Activated naive CD4-positive, alpha-beta T cell treated with Interleukin-2 at 50 U/mL for 16 hours (primary cell): ENCODE results near the gene TPRN.

ENCODE experiments used
- DNase-seq: peaks from one replicate; pipeline ENCODE4 v3.0.0-alpha.2; 2020

TPRN gene

GRCh38 chr9:137205126-137206069, 4.9 kb upstream of the TPRN start, which contains the start of the genes NDOR1 and TMEM203:
NDOR1 (plus strand) TSS chr9:137205700; CDS start chr9:137205778, 78 bp downstream.
TMEM203 (minus strand) TSS chr9:137205648; CDS start chr9:137205414, 234 bp downstream.
- peak; percentile 95 for DNase-seq

DNA sequence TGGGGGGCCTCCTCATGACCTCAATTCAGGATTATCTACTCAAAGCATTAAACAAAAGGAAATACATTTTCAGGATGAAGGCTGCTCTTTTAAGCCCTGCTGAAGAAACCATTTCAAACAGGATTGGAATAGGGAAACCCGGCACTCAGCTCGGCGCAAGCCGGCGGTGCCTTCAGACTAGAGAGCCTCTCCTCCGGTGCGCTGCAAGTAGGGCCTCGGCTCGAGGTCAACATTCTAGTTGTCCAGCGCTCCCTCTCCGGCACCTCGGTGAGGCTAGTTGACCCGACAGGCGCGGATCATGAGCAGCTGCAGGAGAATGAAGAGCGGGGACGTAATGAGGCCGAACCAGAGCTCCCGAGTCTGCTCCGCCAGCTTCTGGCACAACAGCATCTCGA, 4.2 kb upstream of the TPRN start:
- DNase-seq: no peak

- DNase-seq: no peak
Measured at GRCh38 chr9:137202966-137203365, 2.4 kb upstream of the TPRN start.

DNA sequence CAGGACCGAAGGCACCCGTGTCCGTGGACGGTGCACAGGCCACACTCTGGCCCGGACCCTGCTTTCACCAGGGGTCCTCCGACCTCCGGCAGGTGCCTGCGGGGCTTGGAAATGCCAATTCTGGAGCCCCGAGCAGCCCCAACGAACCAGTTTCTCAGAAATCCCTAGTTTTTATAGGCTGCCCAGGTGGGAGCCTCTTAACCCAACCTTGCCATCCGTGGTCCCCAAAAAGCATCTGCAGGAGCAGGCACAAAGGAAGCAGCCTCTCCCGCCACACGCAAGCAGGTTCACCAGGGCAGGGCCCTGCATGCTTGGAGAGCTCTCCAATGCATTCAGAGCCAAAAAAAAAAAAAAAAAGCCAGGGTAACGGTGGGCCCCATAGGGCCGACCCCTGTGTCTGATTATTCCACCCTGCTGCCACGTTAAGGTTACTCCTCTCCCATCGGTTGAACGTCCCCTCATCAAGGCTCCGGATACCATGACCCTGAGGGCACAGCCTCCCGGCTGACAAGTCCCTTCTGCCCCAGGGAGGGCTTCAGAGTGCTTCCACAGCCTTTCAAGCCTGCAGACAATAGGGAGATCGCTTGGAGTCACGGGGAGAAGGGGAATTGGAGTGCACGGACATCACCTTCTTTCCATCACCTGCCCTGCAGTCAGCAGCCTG, 796 bp upstream of the TPRN start:
- no peak for DNase-seq

DNA sequence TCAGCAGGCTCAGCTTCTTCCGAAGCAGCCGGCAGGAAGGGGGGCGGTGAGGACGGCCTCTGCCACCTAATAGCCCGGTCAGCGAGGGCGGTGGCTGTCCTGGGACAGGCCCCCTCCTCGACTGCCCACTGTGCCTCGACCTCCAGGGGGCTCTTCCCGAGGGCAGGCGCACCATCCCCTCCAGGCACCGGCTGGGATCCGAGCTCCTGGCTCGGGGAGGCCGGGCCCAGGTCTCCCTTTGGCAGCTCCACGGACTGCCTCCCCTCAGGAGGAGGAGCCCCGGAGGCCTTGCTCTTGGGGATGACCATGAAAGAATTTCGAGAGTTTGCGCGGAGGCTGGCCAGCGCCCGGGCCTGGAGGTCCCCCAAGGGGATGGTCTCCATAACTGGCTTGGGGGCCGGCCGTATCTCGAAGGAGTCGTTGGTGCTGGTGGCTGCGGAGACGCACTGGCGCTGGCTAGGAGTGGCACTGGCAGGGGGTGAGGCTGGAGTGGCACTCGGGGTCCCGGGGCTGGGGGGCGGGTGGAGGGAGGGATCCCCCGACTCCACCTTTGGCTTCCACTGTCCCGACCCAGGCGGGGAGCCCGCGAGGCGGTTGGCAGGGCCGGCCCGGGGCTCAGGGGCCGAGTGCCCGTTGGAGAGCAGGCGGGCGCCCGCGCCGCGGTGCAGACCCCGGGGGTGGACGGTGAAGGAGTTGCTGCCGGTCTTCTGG, 975 bp downstream of the TPRN start:
- DNase-seq: no peak

- DNase-seq: no peak
Measured at GRCh38 chr9:137198902-137199283, 1.6 kb downstream of the TPRN start.

DNA sequence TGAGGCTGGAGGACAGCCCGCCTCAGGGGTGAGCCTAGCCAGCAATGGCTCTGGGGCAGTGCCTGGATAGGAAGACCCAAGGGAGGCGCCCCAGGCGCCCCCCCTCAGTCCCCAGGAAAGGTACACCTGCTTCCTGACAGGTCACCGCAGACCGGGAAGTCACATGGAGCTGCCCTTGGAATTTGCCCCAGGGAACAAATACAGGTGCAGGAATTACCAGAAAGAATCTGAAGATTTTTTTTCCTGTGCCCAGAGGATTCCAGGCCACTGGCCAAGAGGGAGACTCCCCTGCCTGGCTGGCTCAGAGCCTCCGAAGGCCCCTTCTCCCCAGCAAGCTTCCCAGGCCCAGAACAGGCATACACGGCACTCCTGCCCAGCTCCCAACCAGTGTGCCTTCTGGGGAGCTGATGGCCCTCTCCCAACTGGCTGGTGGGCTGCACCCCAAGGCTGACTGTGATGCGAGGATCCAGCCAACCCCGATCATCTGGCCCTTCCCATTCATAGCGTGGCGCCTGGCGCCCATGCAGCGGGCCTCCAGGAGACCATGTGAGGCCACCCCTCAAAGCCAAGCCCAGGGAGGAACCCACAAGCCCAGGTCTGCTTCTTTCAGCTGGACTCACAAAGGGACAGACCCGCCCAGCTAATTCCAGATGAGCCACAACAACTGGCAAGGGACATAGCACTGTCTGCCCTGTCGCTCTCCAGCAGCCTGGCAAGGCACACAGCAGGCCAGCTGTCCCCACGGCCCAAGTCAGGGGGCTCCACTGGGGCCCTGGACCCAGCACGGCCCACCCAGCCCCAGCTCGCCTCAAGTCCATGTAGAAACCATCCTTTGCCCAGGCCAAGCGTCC, 2.3 kb downstream of the TPRN start:
- no peak for DNase-seq

DNA sequence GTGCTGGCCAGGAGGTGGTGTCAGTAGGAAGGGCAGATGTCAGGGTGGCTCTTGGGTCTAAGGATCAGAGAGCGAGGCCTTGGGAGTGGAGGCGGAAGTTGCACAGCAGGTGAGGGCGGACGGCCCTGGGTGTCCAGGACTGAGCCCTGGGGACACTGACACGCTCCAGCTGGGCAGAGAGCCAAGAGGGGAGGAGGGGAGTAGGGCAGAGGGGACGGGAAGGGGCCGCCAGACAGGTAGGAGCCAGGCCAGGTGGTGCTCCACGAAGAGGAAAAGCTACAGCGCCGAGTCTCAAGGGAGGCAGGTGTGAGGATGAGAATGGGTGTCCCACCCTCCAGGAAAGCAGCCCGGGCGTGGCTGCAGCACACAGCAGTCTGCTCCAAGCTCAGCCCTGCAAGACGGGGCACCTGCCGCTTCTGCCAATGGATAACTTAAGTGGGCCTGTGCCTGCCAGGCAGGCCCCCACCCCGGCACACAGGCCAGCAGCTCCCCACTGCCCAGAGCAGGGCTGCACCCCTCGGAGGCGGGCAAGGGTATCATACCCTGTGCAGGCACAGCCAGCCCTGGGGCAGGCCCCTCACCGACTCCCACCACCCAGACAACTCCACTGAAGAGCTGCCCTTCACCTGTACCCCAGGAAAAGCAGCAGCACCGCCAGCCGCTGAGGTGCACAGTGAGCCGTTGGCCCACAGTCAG, 4.9 kb downstream of the TPRN start:
- no peak for DNase-seq

DNA sequence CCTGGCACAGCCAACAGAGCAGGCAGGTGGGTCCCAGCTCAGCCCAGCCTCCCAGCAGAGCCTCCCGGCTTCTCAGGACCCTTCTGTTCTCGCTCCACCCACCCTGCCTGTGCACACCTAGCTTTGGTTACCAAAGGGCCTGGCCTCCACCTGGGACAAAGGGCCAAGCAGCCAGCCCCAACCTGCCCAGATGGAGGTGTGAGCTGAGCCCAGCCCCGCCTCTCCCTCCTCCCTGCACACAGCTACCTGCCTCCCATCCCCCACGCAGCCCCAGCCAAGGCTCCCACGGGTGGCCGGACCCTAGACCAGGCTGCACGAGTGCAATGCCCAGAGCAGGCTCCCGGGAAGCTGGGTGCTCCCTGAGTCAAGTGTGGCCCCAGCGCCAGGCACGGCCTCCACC, 5.6 kb downstream of the TPRN start:
- no peak for DNase-seq

- DNase-seq: no peak
Measured at GRCh38 chr9:137194388-137194787, 6.2 kb downstream of the TPRN start.

- no peak for DNase-seq
Measured at GRCh38 chr9:137193771-137194170, 6.8 kb downstream of the TPRN start.

- no peak for DNase-seq
Measured at GRCh38 chr9:137192859-137193258, 7.7 kb downstream of the TPRN start.

DNA sequence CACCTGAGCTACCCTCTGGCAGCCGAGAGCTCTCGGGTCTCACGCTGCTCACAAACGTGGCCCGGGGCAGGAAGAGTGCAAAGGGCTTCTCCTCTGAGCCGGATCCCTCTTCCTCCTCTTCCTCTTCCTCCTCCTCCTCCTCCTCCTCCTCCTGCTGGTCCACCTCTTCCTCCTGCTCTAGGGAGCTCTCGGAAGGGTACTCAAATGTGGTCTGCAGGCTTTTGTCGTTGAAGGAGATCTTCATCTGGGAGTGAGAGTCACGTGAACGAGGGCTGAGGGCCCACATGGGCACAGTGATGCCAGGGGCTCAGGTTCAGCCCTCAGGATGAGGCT, 8.1 kb downstream of the TPRN start:
- DNase-seq: no peak

- no peak for DNase-seq
Measured at GRCh38 chr9:137191691-137192447, 8.7 kb downstream of the TPRN start.

DNA sequence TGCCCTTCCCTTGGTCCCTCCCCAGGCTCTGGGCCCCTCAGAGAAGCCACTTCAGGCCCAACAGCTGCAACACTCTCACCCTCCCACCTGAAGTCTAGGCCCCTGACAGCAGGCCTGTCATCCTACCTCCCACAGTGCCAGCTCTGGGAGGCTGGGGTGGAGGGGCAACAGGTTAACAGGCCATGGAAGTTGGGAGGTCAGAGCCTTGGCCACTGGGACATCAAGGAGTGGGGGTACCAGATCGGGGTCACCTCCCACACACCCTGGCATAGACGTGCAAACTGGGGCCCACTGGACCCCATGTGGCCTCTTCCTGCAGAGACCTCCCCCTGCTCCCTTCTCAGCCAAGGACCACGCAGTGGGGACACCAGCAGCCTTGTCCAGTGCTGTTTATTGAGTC, 9.3 kb downstream of the TPRN start:
- no peak for DNase-seq

GRCh38 chr9:137190315-137190856, 10.2 kb downstream of the TPRN start:
- no peak for DNase-seq

DNA sequence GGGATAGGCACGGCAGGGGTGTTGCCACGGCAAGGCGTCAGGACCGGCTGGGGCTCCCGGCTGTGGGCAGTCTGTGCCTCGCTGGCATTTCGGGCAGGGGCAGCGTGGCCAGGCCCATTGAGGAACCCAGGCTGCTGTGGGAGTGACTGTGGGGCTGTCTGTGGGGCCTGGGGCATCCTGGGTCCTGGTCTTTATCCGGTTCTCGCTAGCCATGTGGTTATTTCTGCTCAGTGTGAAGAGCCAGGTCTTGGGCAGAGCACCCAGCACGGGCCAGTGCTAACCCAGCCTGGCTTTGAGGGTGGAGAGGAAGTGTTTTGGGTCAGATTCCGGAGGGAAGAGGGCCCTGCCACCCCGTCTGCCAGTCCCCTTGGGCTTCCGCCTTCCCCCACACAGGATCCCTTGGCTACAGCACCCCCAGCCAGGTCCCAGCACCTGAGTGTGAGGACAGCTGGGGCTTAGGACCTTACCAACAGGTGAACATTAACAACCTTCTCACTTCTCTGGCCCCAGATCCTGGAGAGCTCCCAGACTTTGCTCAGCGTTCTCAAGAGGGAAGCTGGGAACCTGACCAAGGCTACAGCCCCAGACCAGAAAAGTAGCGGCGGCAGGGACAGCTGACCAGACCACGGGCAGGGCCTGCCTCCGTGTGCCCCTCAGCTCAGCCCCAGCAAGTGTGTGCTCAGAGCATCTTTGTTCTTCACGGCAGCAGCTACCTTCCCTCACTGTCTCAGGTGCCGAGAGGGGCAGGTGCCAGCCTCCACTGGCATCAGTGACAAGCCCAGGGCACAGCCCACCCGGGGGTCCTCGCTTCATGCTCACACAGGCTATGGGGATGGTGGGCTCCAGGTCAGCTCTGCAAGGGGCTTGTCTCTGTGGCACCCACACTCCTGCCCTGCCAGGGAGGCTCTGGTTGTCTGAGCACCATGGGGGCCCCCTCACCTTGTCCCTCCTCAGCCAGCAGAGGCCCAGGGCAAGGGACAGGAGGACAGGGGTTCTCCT, 10.9 kb downstream of the TPRN start:
- DNase-seq: no peak

DNA sequence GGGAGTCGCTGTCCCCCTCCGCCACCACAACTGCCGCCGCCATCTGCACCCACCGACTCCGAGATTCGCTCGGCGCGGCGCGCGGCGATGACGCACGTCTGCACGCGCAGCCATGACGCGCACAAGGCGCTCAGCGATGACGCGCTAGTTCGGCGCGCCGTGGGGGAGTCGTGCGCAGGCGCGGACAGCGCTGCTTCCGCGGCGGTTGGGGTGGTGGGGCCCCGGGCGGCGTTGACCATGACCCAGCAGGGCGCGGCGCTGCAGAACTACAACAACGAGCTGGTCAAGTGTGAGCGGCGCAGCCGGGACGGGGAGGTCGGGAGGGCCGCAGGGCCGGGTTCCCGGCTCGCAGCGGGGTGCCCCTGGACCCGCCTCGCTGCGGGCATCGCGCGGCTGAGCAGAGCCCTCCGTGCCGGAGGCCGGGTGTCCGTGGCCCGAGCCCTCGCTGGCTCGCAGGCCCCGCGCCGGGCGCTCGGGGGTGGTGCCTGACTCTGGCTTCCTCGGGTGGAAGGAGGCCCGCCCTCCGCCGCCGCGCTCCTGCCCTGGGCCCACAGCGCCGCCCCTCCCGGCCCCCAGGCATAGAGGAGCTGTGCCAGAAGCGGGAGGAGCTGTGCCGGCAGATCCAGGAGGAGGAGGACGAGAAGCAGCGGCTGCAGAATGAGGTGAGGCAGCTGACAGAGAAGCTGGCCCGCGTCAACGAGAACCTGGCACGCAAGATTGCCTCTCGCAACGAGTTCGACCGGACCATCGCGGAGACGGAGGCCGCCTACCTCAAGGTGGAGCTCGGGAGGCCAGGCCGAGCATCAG, 11.8 kb downstream of the TPRN start, which contains the start of the genes ANAPC2 and SSNA1:
TSS of gene ANAPC2 (minus strand) at position 71 of the 807 bp plus-strand sequence. CDS start at position 43, 28 bp downstream.
TSS of gene SSNA1 (plus strand) at position 187 of the 807 bp plus-strand sequence. CDS start at position 238, 51 bp downstream.
- DNase-seq: peak; percentile 93
